Ovary (tissue), 3 donors: ENCODE measurements around the gene SLC37A1.

ENCODE experiments used
- CTCF ChIP-seq, 3 donors: fragments of 450-650 bp in 2 of 3; fragments of 200-600 bp in 1 of 3; IDR thresholded peaks; one replicate each; pipeline versions ENCODE4 v1.5.1 to v1.8.0; 2016 to 2022; ENCODE audit warnings: antibody characterized with exemption in 3 of 3, mild to moderate bottlenecking in 1 of 3
- EP300 ChIP-seq: sonication (generic); formaldehyde crosslinking; IDR thresholded peaks from one replicate; pipeline ENCODE4 v1.6.1; 2017; ENCODE audit warnings: antibody characterized with exemption
- donor health status: DM: no; HTN: no; CAD: no.

- TF ChIP-seq CTCF (IDR thresholded peaks at IDR 0.05) (no peak), EP300 (no peak)
Measured at GRCh38 chr21:42626171-42626570, 112.5 kb downstream of the SLC37A1 start.
